MCF 10A (cell line): Measurements from ENCODE around the gene FBXW12. TPM values are rescaled to one million over a fixed set of nuclear protein-coding genes. Genes with fewer than 3 reads are reported as not detected.

Source experiments
- BruUV-seq: library from RNA; stranded (reverse); fragments of 400-500 nt; replicated peaks from 2 replicates; lab custom pipeline; 2021; lab: Mats Ljungman, UMichigan
- CTCF ChIA-PET: fragments of 300-600 bp; sonication (Branson Sonifier 250); formaldehyde crosslinking; extraction: SDS; loops from one replicate; lab custom pipeline; 2021; ENCODE audit warnings: antibody characterized with exemption, inconsistent platforms; lab: Yijun Ruan, JAX
- POLR2A ChIA-PET: fragments of 300-600, 350-650 bp; sonication (Branson Sonifier 250); formaldehyde crosslinking; extraction: SDS; loops from one replicate; lab custom pipeline; 2020; ENCODE audit warnings: antibody characterized with exemption, inconsistent platforms; lab: Yijun Ruan, JAX
- DNase-seq: peaks from one replicate; pipeline ENCODE4 v3.0.0-alpha.2; 2018; ENCODE audit not compliant: unreplicated experiment
- H3K27ac Mint-ChIP-seq: one replicate; pipeline ENCODE4 v1.8.0; 2022; ENCODE audit warnings: mild to moderate bottlenecking, low read depth, mixed read lengths; ENCODE audit not compliant: unreplicated experiment
- H3K27me3 Mint-ChIP-seq: one replicate; pipeline ENCODE4 v1.8.0; 2022; ENCODE audit warnings: mixed read lengths; ENCODE audit not compliant: insufficient read depth, unreplicated experiment
- H3K36me3 Mint-ChIP-seq: one replicate; pipeline ENCODE4 v1.8.0; 2022; ENCODE audit warnings: mild to moderate bottlenecking, moderate library complexity, mixed read lengths; ENCODE audit not compliant: insufficient read depth, unreplicated experiment
- H3K4me1 Mint-ChIP-seq: one replicate; pipeline ENCODE4 v1.8.0; 2022; ENCODE audit warnings: mixed read lengths; ENCODE audit not compliant: insufficient read depth, unreplicated experiment
- H3K4me3 Mint-ChIP-seq: one replicate; pipeline ENCODE4 v1.8.0; 2022; ENCODE audit warnings: mild to moderate bottlenecking, moderate library complexity, mixed read lengths; ENCODE audit not compliant: unreplicated experiment
- H3K9me3 Mint-ChIP-seq: one replicate; pipeline ENCODE4 v1.8.0; 2022; ENCODE audit warnings: mixed read lengths; ENCODE audit not compliant: unreplicated experiment
- intact Hi-C: fragments of 100-400 bp; cut with micrococcal nuclease; formaldehyde crosslinking; loops from 2 replicates; pipeline ENCODE4 v1.14.1; 2022
- total RNA-seq: library from RNA; stranded (reverse); gene quantifications from 2 replicates; pipeline ENCODE4 v1.2.3, GENCODE V29; 2022
- TF ChIP-seq, protein P1 (sequence below): fragments of 200-600 bp; IDR thresholded peaks from one replicate; pipeline ENCODE4 v1.8.0; 2022; ENCODE audit warnings: antibody characterized with exemption, mild to moderate bottlenecking; ENCODE audit not compliant: unreplicated experiment

Gene FBXW12
- total RNA-seq, 1 experiment from 2014 or later = not detected

DNA sequence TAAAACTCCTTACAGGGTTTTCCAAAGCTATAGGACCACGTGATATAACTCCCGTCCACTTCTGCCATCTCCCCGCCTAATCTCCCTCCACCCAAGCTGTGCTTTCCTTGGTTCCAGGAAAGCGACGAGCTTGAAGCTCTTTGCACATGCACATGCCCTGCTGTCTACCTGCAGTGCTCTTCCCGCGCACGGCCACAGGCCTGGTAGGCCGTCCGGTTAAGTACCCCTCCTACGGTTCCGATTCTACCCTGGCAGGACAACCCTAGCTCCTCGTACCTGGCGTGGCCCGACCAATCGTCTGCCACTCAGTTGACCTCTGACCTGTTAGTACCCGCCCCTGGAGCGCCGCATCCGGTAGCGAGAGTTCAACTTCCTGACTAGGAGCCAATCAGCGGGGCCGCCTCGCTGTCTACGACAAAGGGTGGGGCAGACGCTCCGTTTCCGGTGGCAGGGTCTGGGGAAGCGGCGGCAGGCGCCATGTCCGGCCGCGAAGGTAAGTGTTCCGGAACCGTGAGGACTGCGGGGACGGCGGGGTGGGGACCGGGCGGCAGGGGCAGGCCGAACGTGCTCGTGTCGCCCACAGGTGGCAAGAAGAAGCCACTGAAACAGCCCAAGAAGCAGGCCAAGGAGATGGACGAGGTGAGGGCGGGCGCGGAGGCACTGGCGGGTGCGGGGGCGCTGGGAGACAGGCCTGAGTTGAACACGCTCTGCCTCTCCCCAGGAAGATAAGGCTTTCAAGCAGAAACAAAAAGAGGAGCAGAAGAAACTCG lies 68.0 kb downstream of the FBXW12 start, which contains the start of the genes CCDC51 and TMA7:
TSS of gene CCDC51 (minus strand) at position 300 of the 770 bp plus-strand sequence. CDS start 4,991 bp downstream, outside the sequence.
TSS of gene TMA7 (plus strand) at position 438 of the 770 bp plus-strand sequence. CDS start at position 478, 40 bp downstream.
- intact Hi-C loops = no loop called here
- no peaks in the 10 kb centered on the region for H3K9me3 Mint-ChIP-seq
- POLR2A ChIA-PET = interaction anchor here (0.6 to 3.6 kb wide), 63 partner anchors 7 to 911 kb away, joined by 3 to 95 read pairs (median 5); partner anchors contain the start of genes ARIH2, CDC25A, CELSR3 and DHX30
- TF ChIP-seq, protein P1, sequence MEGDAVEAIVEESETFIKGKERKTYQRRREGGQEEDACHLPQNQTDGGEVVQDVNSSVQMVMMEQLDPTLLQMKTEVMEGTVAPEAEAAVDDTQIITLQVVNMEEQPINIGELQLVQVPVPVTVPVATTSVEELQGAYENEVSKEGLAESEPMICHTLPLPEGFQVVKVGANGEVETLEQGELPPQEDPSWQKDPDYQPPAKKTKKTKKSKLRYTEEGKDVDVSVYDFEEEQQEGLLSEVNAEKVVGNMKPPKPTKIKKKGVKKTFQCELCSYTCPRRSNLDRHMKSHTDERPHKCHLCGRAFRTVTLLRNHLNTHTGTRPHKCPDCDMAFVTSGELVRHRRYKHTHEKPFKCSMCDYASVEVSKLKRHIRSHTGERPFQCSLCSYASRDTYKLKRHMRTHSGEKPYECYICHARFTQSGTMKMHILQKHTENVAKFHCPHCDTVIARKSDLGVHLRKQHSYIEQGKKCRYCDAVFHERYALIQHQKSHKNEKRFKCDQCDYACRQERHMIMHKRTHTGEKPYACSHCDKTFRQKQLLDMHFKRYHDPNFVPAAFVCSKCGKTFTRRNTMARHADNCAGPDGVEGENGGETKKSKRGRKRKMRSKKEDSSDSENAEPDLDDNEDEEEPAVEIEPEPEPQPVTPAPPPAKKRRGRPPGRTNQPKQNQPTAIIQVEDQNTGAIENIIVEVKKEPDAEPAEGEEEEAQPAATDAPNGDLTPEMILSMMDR = no peak
- DNase-seq = peak; percentile 98
- H3K27me3 Mint-ChIP-seq = no peaks in the 10 kb centered on the region
- peak within 1 kb of the TSS; percentile 77 for H3K27ac Mint-ChIP-seq
- H3K4me1 Mint-ChIP-seq = peaks cover 18% of the 10 kb centered on the region
- BruUV-seq = no TSS peak
- peaks cover 46% of the 10 kb centered on the region for H3K36me3 Mint-ChIP-seq
- H3K4me3 Mint-ChIP-seq = peak within 1 kb of the TSS; percentile 88
- CTCF ChIA-PET = interaction anchor here (0.6 to 10.7 kb wide), 18 partner anchors 13 to 377 kb away, joined by 3 to 647 read pairs (median 4); no protein-coding TSS in a partner anchor

DNA sequence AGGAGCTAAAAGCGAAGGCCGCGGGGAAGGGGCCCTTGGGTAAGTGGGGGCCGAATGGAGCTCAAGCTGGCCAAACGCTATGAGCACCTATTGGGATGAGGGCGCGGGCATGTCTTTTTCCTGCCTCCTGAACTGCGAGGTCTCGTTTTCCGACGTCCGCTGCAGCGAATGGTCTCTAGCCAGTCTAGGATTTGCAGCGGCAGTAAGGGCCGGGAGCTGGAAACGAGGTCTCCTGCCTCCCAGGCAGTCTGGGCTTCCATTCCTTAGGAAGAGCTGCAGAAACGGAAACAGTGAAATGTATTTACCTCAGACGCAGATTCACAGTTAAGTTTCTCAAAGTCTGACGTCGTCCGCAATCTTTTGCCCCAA lies 68.6 kb downstream of the FBXW12 start:
- Mint-ChIP-seq H3K4me1 (peaks cover 19% of the 10 kb centered on the region), H3K4me3 (peak overlapping the region; percentile 88), H3K27me3 (no peaks in the 10 kb centered on the region), H3K9me3 (no peaks in the 10 kb centered on the region), H3K27ac (peak overlapping the region; percentile 77), H3K36me3 (peaks cover 47% of the 10 kb centered on the region)
- ChIA-PET CTCF (interaction anchor here (0.6 to 10.7 kb wide), 6 partner anchors 12 to 246 kb away, joined by 3 to 647 read pairs (median 8); partner anchors contain the start of gene PFKFB4), POLR2A (interaction anchor here (0.6 to 3.6 kb wide), 33 partner anchors 8 to 911 kb away, joined by 3 to 95 read pairs (median 7); partner anchors contain the start of genes ARIH2, CDC25A, CELSR3 and DHX30)
- TF ChIP-seq, protein P1 = no peak
- no peak for DNase-seq
- BruUV-seq = TSS peak; percentile 69
- intact Hi-C loops = no loop called here

DNA sequence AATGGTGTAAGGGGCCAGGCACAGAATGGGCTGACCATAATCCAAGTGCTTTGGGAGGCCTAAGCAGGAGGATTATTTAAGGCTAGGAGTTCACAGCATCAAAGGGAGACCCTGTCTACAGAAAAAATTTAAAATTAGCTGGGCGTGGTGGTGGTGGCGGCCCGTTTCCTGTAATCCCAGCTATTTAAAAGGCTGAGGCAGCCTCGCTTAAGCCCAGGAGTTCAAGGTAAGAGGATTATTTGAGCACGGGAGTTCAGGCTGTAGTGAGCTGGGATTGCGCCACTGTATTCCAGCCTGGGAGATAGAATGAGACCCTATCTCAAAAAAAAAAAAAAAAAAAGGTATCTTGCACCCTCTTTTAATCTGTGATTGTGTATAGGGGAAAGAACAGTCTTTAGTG lies 69.9 kb downstream of the FBXW12 start:
- no TSS peak for BruUV-seq
- POLR2A ChIA-PET = interaction anchor here (1.1 to 3.6 kb wide), 6 partner anchors 9 to 477 kb away, joined by 3 to 95 read pairs (median 15); partner anchors contain the start of genes ARIH2, CELSR3, PLXNB1 and SLC26A6
- Mint-ChIP-seq H3K9me3 (no peaks in the 10 kb centered on the region), H3K36me3 (peaks cover 56% of the 10 kb centered on the region), H3K4me1 (peaks cover 27% of the 10 kb centered on the region), H3K4me3 (peak overlapping the region; percentile 88), H3K27me3 (no peaks in the 10 kb centered on the region), H3K27ac (peak overlapping the region; percentile 77)
- CTCF ChIA-PET = interaction anchor here (0.5 to 10.7 kb wide), 5 partner anchors 9 to 324 kb away, joined by 3 to 647 read pairs (median 5); no protein-coding TSS in a partner anchor
- TF ChIP-seq, protein P1 = no peak
- intact Hi-C loops = no loop called here
- DNase-seq = no peak

Other genes with a start within 250 kb of the FBXW12 start
- 7.3 and 8.6 TPM in 2 replicates for gene CDC25A, start 183.8 kb upstream of the FBXW12 start, total RNA-seq
- gene CAMP, start 148.7 kb upstream of the FBXW12 start, total RNA-seq = 0.72 and 2.4 TPM in 2 replicates
- 5.6 and 5.7 TPM in 2 replicates for gene ZNF589, start 131.1 kb upstream of the FBXW12 start, total RNA-seq
- 31.0 and 33.0 TPM in 2 replicates for gene NME6, start 70.9 kb upstream of the FBXW12 start, total RNA-seq
- not detected in 2 replicates for gene SPINK8, start 38.6 kb upstream of the FBXW12 start, total RNA-seq
- 90.0 and 101 TPM in 2 replicates for gene PLXNB1, start 57.9 kb downstream of the FBXW12 start, total RNA-seq
- gene CCDC51, start 67.9 kb downstream of the FBXW12 start, total RNA-seq = 31.9 and 32.5 TPM in 2 replicates
- 356 and 372 TPM in 2 replicates for gene TMA7, start 68.0 kb downstream of the FBXW12 start, total RNA-seq
- gene ATRIP, start 74.5 kb downstream of the FBXW12 start, total RNA-seq = 8.6 and 9.1 TPM in 2 replicates
- 131 and 170 TPM in 2 replicates for gene SHISA5, start 132.0 kb downstream of the FBXW12 start, total RNA-seq
- 3.4 and 4.6 TPM in 2 replicates for gene PFKFB4, start 184.6 kb downstream of the FBXW12 start, total RNA-seq
- 1.5 and 3.8 TPM in 2 replicates for gene UCN2, start 191.6 kb downstream of the FBXW12 start, total RNA-seq
- gene COL7A1, start 223.1 kb downstream of the FBXW12 start, total RNA-seq = 44.2 and 60.5 TPM in 2 replicates
- gene UQCRC1, start 237.4 kb downstream of the FBXW12 start, total RNA-seq = 383 and 413 TPM in 2 replicates
- not detected in 2 replicates for gene TMEM89, start 249.6 kb downstream of the FBXW12 start, total RNA-seq